Cardiac atrium fibroblast (primary cell): ENCODE measurements around the gene AMPD2. TPM values are rescaled to one million over a fixed set of nuclear protein-coding genes. Genes with fewer than 3 reads are reported as not detected.

ENCODE experiments used
- total RNA-seq: library from RNA; depleted of rRNA; stranded (reverse); fragments of >200 nt; gene quantifications from 2 replicates; pipeline ENCODE4 v1.2.3, GENCODE V29; 2015

The AMPD2 gene
- total RNA-seq, result 74.8 and 93.0 TPM in 2 replicates

GRCh38 chr1:109619576-109620400 lies at the start of gene AMPD2, which contains the start of gene GNAT2:
Gene AMPD2, plus strand, starts transcription at chr1:109619837. Its CDS starts 1,339 bp downstream, at chr1:109621176.
Gene GNAT2, minus strand, starts transcription at chr1:109619616. Its CDS starts 6,746 bp downstream, at chr1:109612870.

GRCh38 chr1:109655615-109656519 lies 36.2 kb downstream of the AMPD2 start, which contains the start of gene GSTM4:
Gene GSTM4, plus strand, starts transcription at chr1:109656099. Its CDS starts 291 bp downstream, at chr1:109656390.

GRCh38 chr1:109667452-109668122 lies 48.0 kb downstream of the AMPD2 start, which contains the start of gene GSTM2:
Gene GSTM2, plus strand, starts transcription at chr1:109668057. Its CDS starts 59 bp downstream, at chr1:109668116.

Other genes starting within 250 kb of the AMPD2 start
- 2.3 and 10.0 TPM in 2 replicates for gene SORT1, start 221.9 kb upstream of the AMPD2 start, total RNA-seq
- 34.7 and 41.5 TPM in 2 replicates for gene PSMA5, start 193.4 kb upstream of the AMPD2 start, total RNA-seq
- under 0.01 TPM in 2 replicates for gene SYPL2, start 153.3 kb upstream of the AMPD2 start, total RNA-seq
- gene ATXN7L2, start 135.9 kb upstream of the AMPD2 start, total RNA-seq, result 3.1 and 4.7 TPM in 2 replicates
- 6.5 and 7.8 TPM in 2 replicates for gene CYB561D1, start 125.7 kb upstream of the AMPD2 start, total RNA-seq
- 0.36 and 1.6 TPM in 2 replicates for gene AMIGO1, start 110.1 kb upstream of the AMPD2 start, total RNA-seq
- gene GPR61, start 80.0 kb upstream of the AMPD2 start, total RNA-seq, result not detected in 2 replicates
- 10.0 and 10.5 TPM in 2 replicates for gene GNAI3, start 71.2 kb upstream of the AMPD2 start, total RNA-seq
- gene GNAT2, start 221 bp upstream of the AMPD2 start, total RNA-seq, result 9.0 TPM in 1 of 2 replicates, not detected in the other
- 16.4 and 21.2 TPM in 2 replicates for gene GSTM4, start 36.3 kb downstream of the AMPD2 start, total RNA-seq
- gene GSTM2, start 48.2 kb downstream of the AMPD2 start, total RNA-seq, result 9.9 and 16.8 TPM in 2 replicates
- not detected in 2 replicates for gene GSTM1, start 68.0 kb downstream of the AMPD2 start, total RNA-seq
- gene GSTM5, start 92.4 kb downstream of the AMPD2 start, total RNA-seq, result 0.49 TPM in 1 of 2 replicates, not detected in the other
- 33.5 and 34.1 TPM in 2 replicates for gene GSTM3, start 121.2 kb downstream of the AMPD2 start, total RNA-seq
- gene EPS8L3, start 144.1 kb downstream of the AMPD2 start, total RNA-seq, result not detected in 2 replicates